Karpas-422 (cell line): ENCODE results near the gene KIF1A. TPM values are rescaled to one million over a fixed set of nuclear protein-coding genes. Genes with fewer than 3 reads are reported as not detected.
A peak's percentile ranks its signal among the peaks of the same experiment; 100 is the strongest.

Source experiments
- DNase-seq: peaks from one replicate; pipeline ENCODE4 v3.0.0-alpha.2; 2015
- H2AFZ ChIP-seq: fragments of 200-600 bp; sonication (generic); 2 replicates; pipeline ENCODE4 v1.6.1; 2014; ENCODE audit warnings: antibody characterized with exemption, low read length, mixed read lengths
- H3K27ac ChIP-seq: fragments of 200-600 bp; sonication (generic); 2 replicates; pipeline ENCODE4 v1.5.1; 2014; ENCODE audit warnings: mild to moderate bottlenecking, low read length, moderate library complexity
- H3K27me3 ChIP-seq: fragments of 200-600 bp; sonication (generic); 2 replicates; pipeline ENCODE4 v1.6.1; 2014; ENCODE audit warnings: low read length, mixed read lengths
- H3K36me3 ChIP-seq: fragments of 200-600 bp; sonication (generic); 2 replicates; pipeline ENCODE4 v1.6.1; 2014; ENCODE audit warnings: low read length, mixed read lengths; ENCODE audit not compliant: insufficient read depth
- H3K4me1 ChIP-seq: fragments of 200-600 bp; sonication (generic); 2 replicates; pipeline ENCODE4 v1.6.1; 2014; ENCODE audit warnings: mild to moderate bottlenecking, low read length, mixed read lengths
- H3K4me2 ChIP-seq: fragments of 200-600 bp; sonication (generic); 2 replicates; pipeline ENCODE4 v1.6.1; 2014; ENCODE audit warnings: low read length, low read depth, mild to moderate bottlenecking; ENCODE audit not compliant: poor library complexity, severe bottlenecking
- H3K4me3 ChIP-seq: fragments of 200-600 bp; sonication (generic); 2 replicates; pipeline ENCODE4 v1.5.1; 2014; ENCODE audit warnings: mild to moderate bottlenecking, antibody characterized with exemption, low read length, mixed read lengths
- H3K79me2 ChIP-seq: fragments of 200-600 bp; sonication (generic); 2 replicates; pipeline ENCODE4 v1.6.1; 2014; ENCODE audit warnings: mild to moderate bottlenecking, low read length, mixed read lengths
- H3K9ac ChIP-seq: fragments of 200-600 bp; sonication (generic); 2 replicates; pipeline ENCODE4 v1.6.0; 2014; ENCODE audit warnings: low read length
- H3K9me2 ChIP-seq: fragments of 200-600 bp; sonication (generic), shearing (Covaris generic); replicated peaks from 2 replicates; pipeline ENCODE4 v1.6.0; 2014; ENCODE audit warnings: mild to moderate bottlenecking, low read length, moderate library complexity; ENCODE audit not compliant: insufficient read depth
- H3K9me3 ChIP-seq: fragments of 300-700, 200-600 bp; sonication (generic); 2 replicates; pipeline ENCODE4 v1.6.1; 2014; ENCODE audit warnings: low read length, mixed read lengths
- H4K20me1 ChIP-seq: fragments of 200-600 bp; sonication (generic); 2 replicates; pipeline ENCODE4 v1.6.1; 2014; ENCODE audit warnings: mild to moderate bottlenecking, antibody characterized with exemption, low read length, low read depth; ENCODE audit not compliant: insufficient read depth
- total RNA-seq: library from RNA; depleted of rRNA; stranded (reverse); fragments of >200 nt; shearing (Covaris generic); gene quantifications from 2 replicates; pipeline ENCODE4 v1.2.3, GENCODE V29; 2014; ENCODE audit warnings: low replicate concordance

The KIF1A gene
- total RNA-seq, 1 experiment from 2014 or later, result not detected

DNA sequence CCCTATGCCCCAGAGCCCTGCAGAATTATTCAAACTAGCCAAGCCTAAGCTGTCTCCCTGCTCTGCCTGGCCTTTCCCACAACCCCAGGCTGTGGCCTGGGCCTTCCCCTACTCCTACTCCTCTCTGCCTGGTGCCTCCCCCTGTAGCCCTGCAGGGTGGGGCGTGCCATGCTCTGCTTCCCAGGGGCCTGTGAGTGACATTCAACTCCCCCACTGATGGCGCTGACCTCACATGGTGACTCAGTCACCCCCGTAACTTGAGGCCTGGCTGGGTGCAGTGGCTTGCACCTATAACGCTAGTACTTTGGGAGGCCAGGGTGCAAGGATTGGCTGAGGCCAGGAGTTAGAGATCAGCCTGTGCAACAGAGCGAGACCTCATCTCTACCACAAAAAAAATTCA, 60.6 kb downstream of the KIF1A start:
- DNase-seq, result peak; percentile 82
- Histone ChIP-seq H3K4me2 (peak overlapping the region; percentile 34), H3K79me2 (no peaks in the 10 kb centered on the region), H3K4me1 (peaks cover 35% of the 10 kb centered on the region), H2AFZ (no peak overlapping the region), H3K27me3 (no peaks in the 10 kb centered on the region), H4K20me1 (no peaks in the 10 kb centered on the region), H3K9me2 (no peaks in the 10 kb centered on the region), H3K4me3 (no peak overlapping the region), H3K27ac (no peak overlapping the region), H3K9me3 (no peaks in the 10 kb centered on the region), H3K9ac (no peak overlapping the region), H3K36me3 (no peaks in the 10 kb centered on the region)

DNA sequence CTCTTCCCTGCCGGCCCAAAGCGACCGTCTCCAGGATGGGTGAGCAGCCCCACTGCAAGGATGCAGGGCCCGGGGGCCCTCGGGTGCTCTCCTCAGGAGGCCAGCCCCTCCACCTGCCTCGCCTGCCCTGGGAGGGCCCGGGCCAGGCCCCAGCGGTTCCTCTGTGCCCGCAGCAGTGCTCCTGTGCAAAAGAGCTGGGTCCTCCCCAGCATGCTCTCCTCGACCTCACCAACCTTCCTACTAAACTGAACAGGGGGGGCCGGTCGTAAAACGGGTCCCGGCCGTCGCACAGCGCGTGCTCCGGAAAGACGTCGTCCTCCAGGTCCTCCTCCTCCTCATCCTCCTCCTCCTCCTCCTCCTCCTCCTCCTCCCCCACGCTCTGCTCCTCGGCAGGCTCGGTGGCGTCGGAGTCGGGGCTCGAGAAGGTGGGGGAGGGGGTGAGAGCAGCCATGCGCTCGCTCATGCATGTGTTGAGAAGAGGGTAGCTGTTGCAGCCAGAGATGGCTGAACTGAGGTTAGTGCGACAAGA, 62.9 kb downstream of the KIF1A start:
- H3K4me2 ChIP-seq, result no peak overlapping the region
- H3K9ac ChIP-seq, result no peak overlapping the region
- no peak for DNase-seq
- H3K4me1 ChIP-seq, result peaks cover 35% of the 10 kb centered on the region
- no peaks in the 10 kb centered on the region for H3K9me2 ChIP-seq
- H2AFZ ChIP-seq, result no peak overlapping the region
- H4K20me1 ChIP-seq, result no peaks in the 10 kb centered on the region
- no peak overlapping the region for H3K4me3 ChIP-seq
- no peaks in the 10 kb centered on the region for H3K79me2 ChIP-seq
- H3K36me3 ChIP-seq, result no peaks in the 10 kb centered on the region
- H3K9me3 ChIP-seq, result no peaks in the 10 kb centered on the region
- H3K27me3 ChIP-seq, result no peaks in the 10 kb centered on the region
- H3K27ac ChIP-seq, result no peak overlapping the region

- Histone ChIP-seq H4K20me1 (no peaks in the 10 kb centered on the region), H3K4me2 (no peak overlapping the region), H3K9ac (no peak overlapping the region), H3K4me3 (no peak overlapping the region), H3K9me3 (no peaks in the 10 kb centered on the region), H3K27ac (no peak overlapping the region), H2AFZ (no peak overlapping the region), H3K27me3 (no peaks in the 10 kb centered on the region), H3K36me3 (no peaks in the 10 kb centered on the region), H3K4me1 (no peaks in the 10 kb centered on the region), H3K9me2 (no peaks in the 10 kb centered on the region), H3K79me2 (no peaks in the 10 kb centered on the region)
- DNase-seq, result no peak
Observed at GRCh38 chr2:240752209-240752608, 67.8 kb downstream of the KIF1A start.

GRCh38 chr2:240750409-240750808, 69.6 kb downstream of the KIF1A start:
- no peaks in the 10 kb centered on the region; the same call in 1 of the 2 replicates for H4K20me1 ChIP-seq

DNA sequence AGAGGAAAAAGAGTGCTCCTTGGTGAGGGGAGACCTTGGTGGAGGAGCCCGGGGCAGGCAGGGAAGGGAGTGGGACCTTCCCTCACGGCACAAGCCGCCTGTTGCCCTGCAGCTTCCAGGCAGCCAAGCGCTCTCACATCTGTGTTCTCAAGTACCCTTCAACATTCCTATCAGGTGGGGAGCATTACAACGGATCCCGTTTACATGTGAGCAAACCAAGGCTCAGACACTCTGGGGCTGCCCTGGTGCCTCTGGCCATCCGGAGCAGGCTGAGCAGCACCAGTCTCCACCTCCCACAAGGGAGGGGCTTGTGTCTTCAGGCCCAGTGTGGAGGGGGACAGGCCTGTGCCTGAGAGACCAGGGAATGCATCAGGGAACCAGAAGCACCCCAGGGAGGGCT, 70.5 kb downstream of the KIF1A start:
- Histone ChIP-seq H3K9me2 (no peaks in the 10 kb centered on the region), H4K20me1 (no peaks in the 10 kb centered on the region; the same call in 1 of the 2 replicates), H3K4me1 (no peaks in the 10 kb centered on the region), H2AFZ (no peak overlapping the region), H3K79me2 (no peaks in the 10 kb centered on the region), H3K4me2 (no peak overlapping the region), H3K9me3 (no peaks in the 10 kb centered on the region), H3K36me3 (no peaks in the 10 kb centered on the region), H3K9ac (no peak overlapping the region), H3K4me3 (no peak overlapping the region), H3K27ac (no peak overlapping the region), H3K27me3 (no peaks in the 10 kb centered on the region)
- no peak for DNase-seq

More at GRCh38 chr2:240750409-240750808, 69.6 kb downstream of the KIF1A start:
- Histone ChIP-seq H3K27ac (no peak overlapping the region), H3K4me3 (no peak overlapping the region), H3K9me3 (no peaks in the 10 kb centered on the region), H3K4me2 (no peak overlapping the region), H3K27me3 (no peaks in the 10 kb centered on the region), H3K9me2 (no peaks in the 10 kb centered on the region), H3K79me2 (no peaks in the 10 kb centered on the region), H3K36me3 (no peaks in the 10 kb centered on the region), H3K9ac (no peak overlapping the region), H2AFZ (no peak overlapping the region), H3K4me1 (no peaks in the 10 kb centered on the region)
- no peak for DNase-seq

DNA sequence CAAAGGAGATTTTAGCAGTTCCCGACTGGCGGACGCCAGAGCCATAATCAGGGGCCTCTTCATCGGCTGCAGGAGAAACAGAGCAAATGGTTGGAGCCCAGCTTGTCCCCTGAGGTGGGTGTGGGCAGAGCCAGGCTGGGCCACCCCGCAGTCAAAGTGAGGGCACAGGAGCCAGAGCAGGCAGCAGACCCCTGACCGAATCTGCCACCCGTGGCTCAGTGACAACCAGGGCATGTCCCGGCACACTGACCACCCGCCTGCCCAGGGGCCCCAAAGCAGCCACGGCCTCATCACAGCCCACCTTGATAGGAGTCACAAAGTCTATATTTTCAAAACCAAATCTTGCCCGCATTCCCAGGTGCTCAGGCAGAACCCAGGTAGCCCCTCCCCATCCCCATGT, 72.8 kb downstream of the KIF1A start:
- Histone ChIP-seq H3K27ac (no peak overlapping the region), H3K9me2 (no peaks in the 10 kb centered on the region), H2AFZ (no peak overlapping the region), H3K9me3 (no peaks in the 10 kb centered on the region), H4K20me1 (no peaks in the 10 kb centered on the region; the same call in 1 of the 2 replicates), H3K36me3 (no peaks in the 10 kb centered on the region), H3K4me1 (no peaks in the 10 kb centered on the region), H3K27me3 (no peaks in the 10 kb centered on the region), H3K79me2 (no peaks in the 10 kb centered on the region), H3K4me3 (no peak overlapping the region), H3K9ac (no peak overlapping the region), H3K4me2 (no peak overlapping the region)
- DNase-seq, result no peak

GRCh38 chr2:240746671-240747070, 73.3 kb downstream of the KIF1A start:
- no peak overlapping the region for H3K4me2 ChIP-seq
- H3K27me3 ChIP-seq, result no peaks in the 10 kb centered on the region
- DNase-seq, result no peak
- no peaks in the 10 kb centered on the region; the same call in 1 of the 2 replicates for H4K20me1 ChIP-seq
- no peaks in the 10 kb centered on the region for H3K4me1 ChIP-seq
- no peak overlapping the region for H3K9ac ChIP-seq
- no peak overlapping the region for H3K27ac ChIP-seq
- no peaks in the 10 kb centered on the region for H3K9me2 ChIP-seq
- H3K4me3 ChIP-seq, result no peak overlapping the region
- H2AFZ ChIP-seq, result no peak overlapping the region
- no peaks in the 10 kb centered on the region for H3K36me3 ChIP-seq
- H3K79me2 ChIP-seq, result no peaks in the 10 kb centered on the region
- H3K9me3 ChIP-seq, result no peaks in the 10 kb centered on the region

DNA sequence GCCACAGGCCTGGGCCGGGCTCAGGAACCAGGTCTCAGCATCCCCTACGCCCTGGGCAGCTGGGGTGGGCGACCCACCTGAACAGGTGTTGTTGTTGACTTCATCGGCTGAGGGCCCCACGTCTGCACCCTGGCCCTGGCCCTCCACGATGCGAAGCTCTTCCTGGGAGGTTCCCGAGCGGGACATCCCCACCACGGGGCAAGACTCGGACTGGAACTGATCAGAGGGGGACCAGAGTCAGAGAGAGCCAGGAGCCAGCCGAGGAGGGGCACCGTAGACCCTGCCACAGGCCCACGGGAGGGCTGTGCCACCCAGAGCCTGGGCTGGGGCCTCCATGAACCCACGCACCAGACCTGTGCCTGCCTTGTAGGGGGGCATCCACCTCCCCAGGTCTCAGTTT, 74.1 kb downstream of the KIF1A start:
- Histone ChIP-seq H3K9me2 (no peaks in the 10 kb centered on the region), H3K36me3 (no peaks in the 10 kb centered on the region), H3K4me2 (no peak overlapping the region), H3K27ac (no peak overlapping the region), H3K9me3 (no peaks in the 10 kb centered on the region), H3K4me3 (no peak overlapping the region), H3K79me2 (no peaks in the 10 kb centered on the region), H4K20me1 (no peaks in the 10 kb centered on the region; the same call in 1 of the 2 replicates), H3K4me1 (no peaks in the 10 kb centered on the region), H3K27me3 (no peaks in the 10 kb centered on the region), H2AFZ (no peak overlapping the region), H3K9ac (no peak overlapping the region)
- no peak for DNase-seq
